Left lung (tissue), 10 donors: ENCODE data around the gene GRIK3. TPM values are rescaled to one million over a fixed set of nuclear protein-coding genes. Genes with fewer than 3 reads are reported as not detected.

Experiments
- ATAC-seq: fragments of 200-7000 bp; cut with Tn5 transposase; one replicate; pipeline ENCODE4 v1.9.1; 2020; ENCODE audit warnings: moderate library complexity
- DNase-seq, 4 donors: peaks; one replicate each; pipeline ENCODE4 v3.0.0-alpha.2; 2013 to 2020
- H3K27ac ChIP-seq, 2 donors: fragments of 200-600 bp; sonication (generic) in 1 of 2; one replicate each; pipeline versions ENCODE4 v1.5.0 to v1.8.0; 2020 to 2021
- H3K27me3 ChIP-seq, 2 donors: fragments of 200-600 bp; sonication (generic) in 1 of 2; one replicate each; pipeline versions ENCODE4 v1.5.0 to v1.8.0; 2020 to 2021
- H3K36me3 ChIP-seq, 2 donors: fragments of 200-600 bp; sonication (generic) in 1 of 2; one replicate each; pipeline versions ENCODE4 v1.5.0 to v1.8.0; 2020 to 2021
- H3K4me1 ChIP-seq, 2 donors: fragments of 200-600 bp; one replicate each; pipeline ENCODE4 v1.8.0; 2021
- H3K4me3 ChIP-seq, 2 donors: fragments of 200-600 bp; sonication (generic) in 1 of 2; one replicate each; pipeline versions ENCODE4 v1.5.0 to v1.8.0; 2020 to 2021; ENCODE audit warnings: mild to moderate bottlenecking in 1 of 2
- H3K9me3 ChIP-seq, 2 donors: fragments of 200-600 bp; sonication (generic) in 1 of 2; one replicate each; pipeline versions ENCODE4 v1.5.0 to v1.8.0; 2020 to 2021
- CTCF ChIP-seq, 2 donors: fragments of 200-600 bp; sonication (generic) in 1 of 2; IDR thresholded peaks; one replicate each; pipeline versions ENCODE4 v1.5.0 to v1.8.0; 2021; ENCODE audit warnings: antibody characterized with exemption in 2 of 2
- intact Hi-C, 2 donors: fragments of 100-400 bp; cut with DNase I; formaldehyde crosslinking; loops; one replicate each; pipeline versions ENCODE4 v1.11.2 to v1.14.2; 2022
- polyA plus RNA-seq, 6 donors: library from polyadenylated mRNA; unstranded; fragments of 120-200 nt; gene quantifications; one replicate each; pipeline ENCODE4 v1.2.1, GENCODE V29; 2013; ENCODE audit not compliant: insufficient read length in 6 of 6
- total RNA-seq, 2 donors: library from RNA; stranded (reverse); fragmentation: NEBNext Ultra II Directional; extraction: Animal tissue kit (Norgen Biotek cat#: 25700); gene quantifications; one replicate each; pipeline ENCODE4 v1.2.1, GENCODE V29; 2021
- donor health status: DM: no; HTN: yes; CAD: no.
- donor health status: DM: no; HTN: no; CAD: no.

Gene GRIK3
- total and polyA plus RNA-seq, 8 donors = 0.18 to 1.2 (median 0.48) TPM; not detected in 1

GRCh38 chr1:36861375-36861774 is 172.9 kb downstream of the GRIK3 start:
- TF ChIP-seq CTCF (IDR thresholded peaks at IDR 0.05) = no peak
- Histone ChIP-seq H3K9me3 (no peaks in the 10 kb centered on the region), H3K36me3 (no peaks in the 10 kb centered on the region), H3K27me3 (peaks cover 0 to 64% of the 10 kb centered on the region in 2 donors), H3K27ac (no peak overlapping the region), H3K4me1 (no peaks in the 10 kb centered on the region), H3K4me3 (no peak overlapping the region)
- intact Hi-C loops = no loop called here
- DNase-seq = no peak
- no peak for ATAC-seq

GRCh38 chr1:36859926-36860325 is 174.4 kb downstream of the GRIK3 start:
- DNase-seq (no peak), ATAC-seq (no peak)
- intact Hi-C loops = no loop called here
- Histone ChIP-seq H3K4me3 (no peak overlapping the region), H3K27ac (no peak overlapping the region), H3K36me3 (no peaks in the 10 kb centered on the region), H3K4me1 (no peaks in the 10 kb centered on the region), H3K27me3 (peaks cover 0 to 78% of the 10 kb centered on the region in 2 donors), H3K9me3 (no peaks in the 10 kb centered on the region)
- no peak for TF ChIP-seq CTCF (IDR thresholded peaks at IDR 0.05)

- no peaks in the 10 kb centered on the region for H3K4me1 ChIP-seq
- no peaks in the 10 kb centered on the region for H3K9me3 ChIP-seq
- DNase-seq = no peak
- H3K4me3 ChIP-seq = no peak overlapping the region
- ATAC-seq = no peak
- H3K27ac ChIP-seq = no peak overlapping the region
- H3K36me3 ChIP-seq = no peaks in the 10 kb centered on the region
- H3K27me3 ChIP-seq = peaks cover 0 to 86% of the 10 kb centered on the region in 2 donors
- TF ChIP-seq CTCF (IDR thresholded peaks at IDR 0.05) = no peak
- intact Hi-C loops = no loop called here
Observed at GRCh38 chr1:36858981-36859380, 175.3 kb downstream of the GRIK3 start.

- ATAC-seq (no peak), DNase-seq (no peak)
- Histone ChIP-seq H3K4me3 (no peak overlapping the region), H3K27ac (no peak overlapping the region), H3K27me3 (peaks cover 0 to 89% of the 10 kb centered on the region in 2 donors), H3K9me3 (no peaks in the 10 kb centered on the region), H3K4me1 (no peaks in the 10 kb centered on the region), H3K36me3 (no peaks in the 10 kb centered on the region)
- intact Hi-C loops = no loop called here
- TF ChIP-seq CTCF (IDR thresholded peaks at IDR 0.05) = no peak
Observed at GRCh38 chr1:36858553-36858952, 175.8 kb downstream of the GRIK3 start.

GRCh38 chr1:36857754-36858153 is 176.6 kb downstream of the GRIK3 start:
- TF ChIP-seq CTCF (IDR thresholded peaks at IDR 0.05) = no peak
- Histone ChIP-seq H3K27ac (no peak overlapping the region), H3K27me3 (peaks cover 0 to 87% of the 10 kb centered on the region in 2 donors), H3K36me3 (no peaks in the 10 kb centered on the region), H3K9me3 (no peaks in the 10 kb centered on the region), H3K4me3 (no peak overlapping the region), H3K4me1 (no peaks in the 10 kb centered on the region)
- ATAC-seq (no peak), DNase-seq (no peak)
- intact Hi-C loops = no loop called here
